SK-N-SH (cell line): ENCODE results near the gene POLA1. TPM values are rescaled to one million over a fixed set of nuclear protein-coding genes. Genes with fewer than 3 reads are reported as not detected.
"Not testable (repeated sequence)": the region's sequence is repeated elsewhere in the genome, so short reads cannot be mapped to it uniquely, and the experiment has no call there.

Experiments used
- CTCF ChIA-PET: fragments of 300-600, 350-600 bp; formaldehyde crosslinking; extraction: SDS; loops from one replicate; lab custom pipeline; 2021; lab: Yijun Ruan, JAX
- POLR2A ChIA-PET: fragments of 350-600 bp; sonication (Branson Sonifier 250); formaldehyde crosslinking; extraction: SDS; loops from one replicate; lab custom pipeline; 2020; ENCODE audit warnings: antibody characterized with exemption, inconsistent platforms; lab: Yijun Ruan, JAX
- DNase-seq: peaks from one replicate; pipeline ENCODE4 v3.0.0; 2012
- H2AFZ ChIP-seq: fragments of 200-600 bp; sonication (generic); 2 replicates; pipeline ENCODE4 v1.8.1; 2016; ENCODE audit warnings: antibody characterized with exemption, mild to moderate bottlenecking, low read depth
- H3F3A ChIP-seq: fragments of 200-600 bp; sonication (generic); replicated peaks from 2 replicates; pipeline ENCODE3; 2016; ENCODE audit warnings: antibody characterized with exemption, mild to moderate bottlenecking; ENCODE audit not compliant: insufficient read depth
- H3K27ac ChIP-seq, 2 experiments: fragments of 200-500 bp in 1 of 2; fragments of 200-600 bp in 1 of 2; sonication (Bioruptor generic) in 1 of 2; sonication (generic), shearing (Covaris generic) in 1 of 2; 2 replicates each; pipeline versions ENCODE4 v1.5.1 to v1.6.1; 2014 to 2016; ENCODE audit warnings: low read depth in 2 of 2, inconsistent platforms in 1 of 2, low read length in 1 of 2, mild to moderate bottlenecking in 1 of 2, mixed read lengths in 1 of 2
- H3K27me3 ChIP-seq: fragments of 200-600 bp; sonication (generic), shearing (Covaris generic); 2 replicates; pipeline ENCODE4 v1.6.1; 2016; ENCODE audit warnings: mixed run types; ENCODE audit not compliant: insufficient read depth
- H3K36me3 ChIP-seq, 2 experiments: fragments of 200-500 bp in 1 of 2; fragments of 200-600 bp in 1 of 2; sonication (Bioruptor generic) in 1 of 2; sonication (generic) in 1 of 2; replicated peaks in 1 of 2; 2 replicates each; pipeline versions ENCODE3 to v1.5.1; 2014 to 2016; ENCODE audit warnings: low read length in 1 of 2, mild to moderate bottlenecking in 1 of 2; ENCODE audit not compliant: insufficient read depth in 2 of 2, control insufficient read depth in 1 of 2
- H3K4me1 ChIP-seq, 2 experiments: fragments of 200-500 bp in 1 of 2; fragments of 200-600 bp in 1 of 2; sonication (Bioruptor generic) in 1 of 2; sonication (generic), shearing (Covaris generic) in 1 of 2; 2 replicates each; pipeline versions ENCODE4 v1.5.1 to v1.6.1; 2014 to 2016; ENCODE audit warnings: low read depth in 1 of 2, low read length in 1 of 2, mixed run types in 1 of 2; ENCODE audit not compliant: insufficient read depth in 2 of 2, control insufficient read depth in 1 of 2
- H3K4me2 ChIP-seq: fragments of 200-600 bp; sonication (generic), shearing (Covaris generic); 2 replicates; pipeline ENCODE4 v1.6.1; 2017; ENCODE audit warnings: mixed run types
- H3K4me3 ChIP-seq, 2 experiments: fragments of 200-500 bp in 1 of 2; fragments of 200-600 bp in 1 of 2; sonication (Bioruptor generic) in 1 of 2; sonication (generic), shearing (Covaris generic) in 1 of 2; 2 replicates each; pipeline versions ENCODE4 v1.5.1 to v1.8.1; 2014 to 2016; ENCODE audit warnings: low read depth in 2 of 2, inconsistent platforms in 1 of 2, low read length in 1 of 2, mild to moderate bottlenecking in 1 of 2, mixed read lengths in 1 of 2, moderate library complexity in 1 of 2
- H3K79me2 ChIP-seq: fragments of 200-600 bp; sonication (generic); 2 replicates; pipeline ENCODE4 v1.8.1; 2017; ENCODE audit warnings: mild to moderate bottlenecking; ENCODE audit not compliant: insufficient read depth
- H3K9ac ChIP-seq: fragments of 200-600 bp; sonication (generic); 2 replicates; pipeline ENCODE4 v1.6.1; 2017; ENCODE audit warnings: mixed run types
- H3K9me2 ChIP-seq: fragments of 200-600 bp; sonication (generic); 2 replicates; pipeline ENCODE4 v1.6.1; 2017; ENCODE audit warnings: mixed run types
- H3K9me3 ChIP-seq: fragments of 200-600 bp; sonication (generic); 2 replicates; pipeline ENCODE4 v1.6.1; 2017; ENCODE audit warnings: mixed run types, mild to moderate bottlenecking, moderate library complexity
- H4K20me1 ChIP-seq: fragments of 200-600 bp; sonication (generic); 2 replicates; pipeline ENCODE4 v1.6.1; 2017; ENCODE audit warnings: mild to moderate bottlenecking, mixed run types; ENCODE audit not compliant: insufficient read depth
- CHD2 ChIP-seq: fragments of 150-350 bp; IDR thresholded peaks from 2 replicates; pipeline ENCODE4 v1.6.1; 2018; ENCODE audit warnings: low read length; ENCODE audit not compliant: partially characterized antibody
- FOXJ3 ChIP-seq: sonication (generic); formaldehyde crosslinking; IDR thresholded peaks from 2 replicates; pipeline ENCODE4 v1.5.1; 2020; ENCODE audit warnings: mild to moderate bottlenecking, missing genetic modification reagents
- FOXM1 ChIP-seq: IDR thresholded peaks from 2 replicates; pipeline ENCODE4 v1.4.0; 2012; ENCODE audit warnings: low read depth, mild to moderate bottlenecking
- JUND ChIP-seq: IDR thresholded peaks from 2 replicates; pipeline ENCODE4 v1.4.0; 2012
- MXI1 ChIP-seq: IDR thresholded peaks from 2 replicates; pipeline ENCODE4 v1.6.1; 2012; ENCODE audit warnings: mild to moderate bottlenecking, low read depth, low read length, improper control_type of control experiment
- NFIC ChIP-seq: IDR thresholded peaks from 2 replicates; pipeline ENCODE4 v1.4.0; 2012; ENCODE audit warnings: borderline replicate concordance
- NRF1 ChIP-seq: IDR thresholded peaks from 2 replicates; pipeline ENCODE4 v1.6.1; 2012; ENCODE audit warnings: low read depth, mild to moderate bottlenecking, low read length
- POLR2AphosphoS5 ChIP-seq: IDR thresholded peaks from 2 replicates; pipeline ENCODE4 v1.6.1; 2012; ENCODE audit warnings: low read depth, low read length
- RFX5 ChIP-seq: IDR thresholded peaks from 2 replicates; pipeline ENCODE4 v1.6.1; 2012; ENCODE audit warnings: mild to moderate bottlenecking, improper control_type of control experiment, low read length
- SMC3 ChIP-seq: IDR thresholded peaks from 2 replicates; pipeline ENCODE4 v1.6.1; 2012; ENCODE audit warnings: low read depth, low read length, improper control_type of control experiment
- TAF1 ChIP-seq: IDR thresholded peaks from 2 replicates; pipeline ENCODE4 v1.6.1; 2012; ENCODE audit warnings: low read depth, mild to moderate bottlenecking, low read length, moderate library complexity, borderline replicate concordance
- WGBS: methylation state at CpG from one replicate; pipeline ENCODE4 v1.1.6; 2017; ENCODE audit warnings: low lambda C conversion rate; 5-methylcytosine and 5-hydroxymethylcytosine counted together
- polyA plus RNA-seq, 3 experiments: library from polyadenylated mRNA; depleted of rRNA; stranded (reverse); fragments of >200 nt; gene quantifications; 2 replicates each; pipeline ENCODE4 v1.2.3, GENCODE V29; 2012
- TF ChIP-seq, protein P1 (sequence below): IDR thresholded peaks from 2 replicates; pipeline ENCODE4 v1.4.0; 2012; ENCODE audit warnings: low read depth, borderline replicate concordance
- TF ChIP-seq, protein P2 (sequence below): fragments of 150-350 bp; IDR thresholded peaks from 2 replicates; pipeline ENCODE4 v1.6.1; 2016; ENCODE audit warnings: mild to moderate bottlenecking, low read depth, low read length
- TF ChIP-seq, protein P3 (sequence below): IDR thresholded peaks from 2 replicates; pipeline ENCODE4 v1.6.1; 2012; ENCODE audit warnings: mild to moderate bottlenecking, low read depth, low read length, moderate library complexity

POLA1 gene
- polyA plus RNA-seq, 1 of the 3 experiments (the other 2 are of a cell fraction): 2.8 TPM

DNA sequence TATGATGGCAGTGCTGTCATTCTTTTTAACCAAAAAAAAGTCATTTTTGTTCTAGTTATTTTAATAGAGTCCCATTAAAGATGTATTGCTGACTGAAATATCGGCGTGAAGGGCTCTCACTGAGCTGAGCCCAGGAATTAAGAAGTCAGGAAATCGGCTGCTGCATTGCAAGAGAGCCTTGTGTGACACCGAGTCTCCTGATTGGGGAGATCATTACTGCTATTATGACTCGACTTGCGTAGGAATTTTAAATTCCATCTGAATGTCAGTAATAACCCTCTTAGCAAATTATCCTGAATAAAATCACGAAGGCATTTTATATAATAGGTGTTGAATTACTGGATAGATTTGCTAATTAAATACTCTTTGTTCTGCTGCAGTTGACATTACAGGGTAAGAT is 111.5 kb downstream of the POLA1 start:
- Histone ChIP-seq H4K20me1 (no peaks in the 10 kb centered on the region), H3K4me2 (no peak overlapping the region), H3K27me3 (no peaks in the 10 kb centered on the region), H3K9ac (no peak overlapping the region), H3K4me1 (no peaks in the 10 kb centered on the region; a peak in 1 of 4 replicates), H3K9me2 (no peaks in the 10 kb centered on the region), H3K4me3 (no peak overlapping the region), H3F3A (no peaks in the 10 kb centered on the region), H3K79me2 (no peaks in the 10 kb centered on the region), H3K9me3 (no peaks in the 10 kb centered on the region), H2AFZ (no peak overlapping the region), H3K27ac (no peak overlapping the region), H3K36me3 (no peaks in the 10 kb centered on the region)
- ChIA-PET CTCF (interaction anchor here (1.7 kb wide), 1 partner anchor 34 kb away, joined by 5 read pairs; no protein-coding TSS in a partner anchor), POLR2A (no interaction called here)
- TF ChIP-seq, protein P1, sequence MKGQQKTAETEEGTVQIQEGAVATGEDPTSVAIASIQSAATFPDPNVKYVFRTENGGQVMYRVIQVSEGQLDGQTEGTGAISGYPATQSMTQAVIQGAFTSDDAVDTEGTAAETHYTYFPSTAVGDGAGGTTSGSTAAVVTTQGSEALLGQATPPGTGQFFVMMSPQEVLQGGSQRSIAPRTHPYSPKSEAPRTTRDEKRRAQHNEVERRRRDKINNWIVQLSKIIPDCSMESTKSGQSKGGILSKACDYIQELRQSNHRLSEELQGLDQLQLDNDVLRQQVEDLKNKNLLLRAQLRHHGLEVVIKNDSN: no peak
- TF ChIP-seq POLR2AphosphoS5: no peak
- no peak for TF ChIP-seq RFX5
- TF ChIP-seq FOXJ3: no peak
- no peak for TF ChIP-seq NRF1
- no peak for TF ChIP-seq NFIC
- TF ChIP-seq CHD2: no peak
- TF ChIP-seq, protein P2, sequence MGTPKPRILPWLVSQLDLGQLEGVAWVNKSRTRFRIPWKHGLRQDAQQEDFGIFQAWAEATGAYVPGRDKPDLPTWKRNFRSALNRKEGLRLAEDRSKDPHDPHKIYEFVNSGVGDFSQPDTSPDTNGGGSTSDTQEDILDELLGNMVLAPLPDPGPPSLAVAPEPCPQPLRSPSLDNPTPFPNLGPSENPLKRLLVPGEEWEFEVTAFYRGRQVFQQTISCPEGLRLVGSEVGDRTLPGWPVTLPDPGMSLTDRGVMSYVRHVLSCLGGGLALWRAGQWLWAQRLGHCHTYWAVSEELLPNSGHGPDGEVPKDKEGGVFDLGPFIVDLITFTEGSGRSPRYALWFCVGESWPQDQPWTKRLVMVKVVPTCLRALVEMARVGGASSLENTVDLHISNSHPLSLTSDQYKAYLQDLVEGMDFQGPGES: no peak
- no peak for TF ChIP-seq FOXM1
- TF ChIP-seq, protein P3, sequence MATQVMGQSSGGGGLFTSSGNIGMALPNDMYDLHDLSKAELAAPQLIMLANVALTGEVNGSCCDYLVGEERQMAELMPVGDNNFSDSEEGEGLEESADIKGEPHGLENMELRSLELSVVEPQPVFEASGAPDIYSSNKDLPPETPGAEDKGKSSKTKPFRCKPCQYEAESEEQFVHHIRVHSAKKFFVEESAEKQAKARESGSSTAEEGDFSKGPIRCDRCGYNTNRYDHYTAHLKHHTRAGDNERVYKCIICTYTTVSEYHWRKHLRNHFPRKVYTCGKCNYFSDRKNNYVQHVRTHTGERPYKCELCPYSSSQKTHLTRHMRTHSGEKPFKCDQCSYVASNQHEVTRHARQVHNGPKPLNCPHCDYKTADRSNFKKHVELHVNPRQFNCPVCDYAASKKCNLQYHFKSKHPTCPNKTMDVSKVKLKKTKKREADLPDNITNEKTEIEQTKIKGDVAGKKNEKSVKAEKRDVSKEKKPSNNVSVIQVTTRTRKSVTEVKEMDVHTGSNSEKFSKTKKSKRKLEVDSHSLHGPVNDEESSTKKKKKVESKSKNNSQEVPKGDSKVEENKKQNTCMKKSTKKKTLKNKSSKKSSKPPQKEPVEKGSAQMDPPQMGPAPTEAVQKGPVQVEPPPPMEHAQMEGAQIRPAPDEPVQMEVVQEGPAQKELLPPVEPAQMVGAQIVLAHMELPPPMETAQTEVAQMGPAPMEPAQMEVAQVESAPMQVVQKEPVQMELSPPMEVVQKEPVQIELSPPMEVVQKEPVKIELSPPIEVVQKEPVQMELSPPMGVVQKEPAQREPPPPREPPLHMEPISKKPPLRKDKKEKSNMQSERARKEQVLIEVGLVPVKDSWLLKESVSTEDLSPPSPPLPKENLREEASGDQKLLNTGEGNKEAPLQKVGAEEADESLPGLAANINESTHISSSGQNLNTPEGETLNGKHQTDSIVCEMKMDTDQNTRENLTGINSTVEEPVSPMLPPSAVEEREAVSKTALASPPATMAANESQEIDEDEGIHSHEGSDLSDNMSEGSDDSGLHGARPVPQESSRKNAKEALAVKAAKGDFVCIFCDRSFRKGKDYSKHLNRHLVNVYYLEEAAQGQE: no peak
- no peak for TF ChIP-seq SMC3
- no peak for TF ChIP-seq TAF1
- TF ChIP-seq JUND: no peak
- no peak for TF ChIP-seq MXI1
- WGBS: 37% methylated on average over 7 of the region's 7 CpGs
- DNase-seq: no peak

DNA sequence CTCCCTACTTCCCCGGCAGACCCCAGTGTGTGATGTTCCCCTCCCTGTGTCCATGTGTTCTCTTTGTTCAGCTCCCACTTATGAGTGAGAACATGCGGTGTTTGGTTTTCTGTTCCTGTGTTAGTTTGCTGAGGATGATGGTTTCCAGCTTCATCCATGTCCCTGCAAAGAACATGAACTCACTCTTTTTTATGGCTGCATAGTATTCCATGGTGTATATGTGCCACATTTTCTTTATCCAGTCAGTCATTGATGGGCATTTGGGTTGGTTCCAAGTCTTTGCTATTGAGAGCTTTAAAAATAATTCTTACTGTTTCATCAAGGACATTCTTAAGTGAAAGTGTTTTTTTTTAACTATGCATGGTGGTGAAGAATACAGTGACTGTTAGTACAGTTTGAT is 126.1 kb downstream of the POLA1 start:
- H3K36me3 ChIP-seq, POLR2A ChIA-PET: not testable (repeated sequence)
- CTCF ChIA-PET: interaction anchor here (0.9 kb wide), 1 partner anchor 19 kb away, joined by 3 read pairs; no protein-coding TSS in a partner anchor

More for the DNA sequence above, 126.1 kb downstream of the POLA1 start:
- H4K20me1 ChIP-seq, H3K79me2 ChIP-seq, H3K9me2 ChIP-seq, H3K4me1 ChIP-seq, DNase-seq, H3F3A ChIP-seq, H2AFZ ChIP-seq, H3K4me3 ChIP-seq, H3K27me3 ChIP-seq, H3K4me2 ChIP-seq, H3K9ac ChIP-seq, H3K9me3 ChIP-seq, H3K27ac ChIP-seq: not testable (repeated sequence)
- WGBS: 84% methylated on average over 2 of the region's 2 CpGs
